GM18907 (cell line): ENCODE data around the gene ANKMY1.

Source experiments
- ATAC-seq: cut with Tn5 transposase; IDR thresholded peaks from one replicate; pipeline ENCODE4 v1.9.1; 2021; ENCODE audit warnings: mild to moderate bottlenecking, moderate library complexity; ENCODE audit not compliant: unreplicated experiment

The ANKMY1 gene

DNA sequence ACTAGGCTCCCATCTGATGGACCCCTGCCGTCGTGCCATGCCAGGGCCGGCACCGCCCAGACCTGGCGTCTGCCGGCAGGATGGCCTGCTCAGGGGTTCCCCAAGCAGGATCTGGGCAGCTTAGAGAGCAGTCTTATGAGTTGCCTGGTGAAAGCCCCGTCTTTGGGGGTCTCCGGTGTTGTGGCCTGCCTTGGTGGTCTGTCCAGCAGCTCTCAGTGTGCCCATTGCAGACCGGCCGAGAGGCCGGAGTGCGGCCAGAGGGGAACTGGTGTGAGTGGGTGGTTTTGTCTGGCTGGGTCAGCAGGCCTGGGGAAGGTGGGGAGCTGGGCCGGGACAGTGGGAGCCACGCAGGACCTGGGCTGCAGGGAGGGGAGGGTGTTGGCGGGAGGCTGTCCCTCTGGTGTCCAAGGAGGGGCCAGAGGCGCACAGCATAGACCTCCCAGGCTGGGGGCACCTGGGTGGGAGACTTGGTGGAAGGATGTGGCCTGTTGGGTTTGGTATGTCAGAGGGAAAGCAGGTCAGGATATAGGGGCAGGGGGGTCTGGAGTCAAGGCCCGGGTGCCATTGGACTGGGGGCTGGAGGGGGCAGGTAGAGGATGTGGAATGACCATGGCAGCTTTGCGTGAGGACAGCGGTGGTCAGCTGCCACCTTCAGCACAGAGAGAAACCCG is 105.9 kb downstream of the ANKMY1 start:
- ATAC-seq, result no peak

DNA sequence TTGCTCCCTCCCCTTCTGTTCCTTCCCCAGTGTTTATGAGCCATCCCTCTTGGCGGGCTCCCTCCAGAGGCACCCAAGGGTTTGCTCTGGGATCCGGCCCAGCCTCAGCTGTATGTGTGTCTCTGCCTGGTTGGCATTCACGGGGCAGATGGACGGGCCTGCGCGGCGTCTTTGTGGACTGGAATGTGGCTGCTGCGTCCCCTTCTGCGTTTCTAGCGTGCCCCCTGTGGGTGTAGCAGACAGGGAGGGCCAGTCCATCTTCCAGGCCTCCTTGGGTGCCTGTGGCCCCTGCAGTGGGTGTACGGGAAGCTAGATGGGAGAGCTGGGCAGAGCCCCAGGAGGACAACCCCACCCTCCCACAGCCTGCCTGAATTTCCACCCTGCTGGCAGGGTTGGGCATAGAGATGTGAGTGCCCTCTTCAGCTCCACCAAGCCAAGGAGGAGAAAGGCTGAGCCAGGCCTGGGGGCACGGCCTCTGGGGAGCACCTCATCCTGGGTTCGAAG is 106.6 kb downstream of the ANKMY1 start:
- no peak for ATAC-seq

- no peak for ATAC-seq
These were observed 107.2 kb downstream of the ANKMY1 start for GRCh38 chr2:240450532-240451107.

DNA sequence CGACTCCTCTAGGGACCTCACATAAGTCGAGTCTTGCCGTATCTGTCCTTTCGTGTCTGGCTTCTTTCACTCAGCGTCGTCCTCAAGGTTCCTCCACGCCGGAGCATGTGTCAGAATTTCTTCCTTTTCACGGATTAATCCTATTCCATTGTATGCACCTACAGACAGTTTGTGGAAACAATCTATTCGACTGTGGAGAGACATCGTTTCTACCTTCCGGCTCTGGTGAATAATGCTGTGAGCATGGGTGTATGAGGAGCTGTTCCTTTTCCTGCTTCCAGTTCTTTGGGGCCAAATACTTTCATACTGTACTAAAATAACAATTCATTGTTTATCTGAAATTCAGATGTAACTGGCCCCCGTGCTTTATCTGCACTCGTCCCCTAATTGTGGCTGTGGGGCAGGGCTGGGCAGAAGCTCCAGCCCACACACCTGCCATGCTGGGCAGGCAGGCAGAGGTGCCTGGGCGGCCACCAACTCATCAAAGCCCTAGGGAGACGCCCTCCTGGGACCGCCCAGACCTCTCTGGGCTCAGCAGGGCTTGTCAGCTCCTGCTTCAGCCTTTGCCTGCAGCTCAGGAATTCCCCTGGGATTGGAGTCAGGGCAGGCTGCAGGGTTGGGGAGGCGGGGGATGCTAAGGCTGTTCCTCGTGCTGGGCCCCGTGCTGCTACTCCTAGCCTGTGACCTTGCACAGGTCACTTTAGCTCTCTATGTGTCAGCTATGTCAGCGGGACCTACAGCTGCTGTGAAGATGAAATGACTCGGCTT is 107.8 kb downstream of the ANKMY1 start:
- peak; percentile 41 for ATAC-seq

DNA sequence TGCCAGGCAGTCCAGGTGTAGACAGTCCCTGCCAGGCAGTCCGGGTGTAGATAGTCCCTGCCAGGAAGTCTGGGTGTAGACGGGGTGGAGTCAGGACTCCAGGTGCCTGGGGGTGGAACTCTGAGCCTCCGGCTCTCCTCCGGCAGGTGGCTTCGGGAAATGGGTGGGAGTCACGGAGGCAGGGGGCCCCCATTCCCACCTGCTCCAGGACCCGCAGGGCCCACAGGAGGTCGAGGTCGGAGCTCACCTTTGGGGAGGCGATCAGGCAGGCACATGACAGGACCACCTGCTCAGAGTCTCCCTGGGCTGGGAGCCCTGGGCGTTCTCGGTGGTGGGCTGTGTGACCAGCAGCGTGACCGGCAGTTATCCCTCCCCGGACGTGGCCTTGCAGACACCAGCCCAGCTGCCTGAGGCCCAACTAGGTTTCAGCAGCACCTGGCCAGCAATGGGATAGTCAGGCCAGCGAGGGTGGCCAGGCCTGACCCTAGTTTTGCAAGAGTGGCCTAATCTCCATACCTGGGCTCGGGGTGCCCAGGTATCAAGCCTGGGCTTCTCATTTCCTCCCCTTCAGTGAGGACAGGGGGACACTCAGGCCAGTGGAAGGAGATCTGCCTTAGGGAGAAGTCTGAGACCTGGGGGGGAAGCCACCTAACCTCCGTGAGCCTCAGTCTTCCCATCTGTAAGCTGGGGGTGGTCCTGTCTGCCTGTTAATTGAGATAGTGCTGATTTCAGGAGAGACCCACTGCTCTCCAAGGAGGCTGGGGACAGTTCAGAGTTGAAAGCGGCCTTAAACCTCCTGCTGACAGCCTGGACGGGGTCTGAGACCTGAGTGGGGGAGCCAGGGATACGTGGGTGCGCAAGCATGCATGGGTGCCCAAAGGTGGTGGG is 109.2 kb downstream of the ANKMY1 start:
- ATAC-seq, result no peak

GRCh38 chr2:240447934-240448333 is 109.9 kb downstream of the ANKMY1 start:
- ATAC-seq, result no peak

DNA sequence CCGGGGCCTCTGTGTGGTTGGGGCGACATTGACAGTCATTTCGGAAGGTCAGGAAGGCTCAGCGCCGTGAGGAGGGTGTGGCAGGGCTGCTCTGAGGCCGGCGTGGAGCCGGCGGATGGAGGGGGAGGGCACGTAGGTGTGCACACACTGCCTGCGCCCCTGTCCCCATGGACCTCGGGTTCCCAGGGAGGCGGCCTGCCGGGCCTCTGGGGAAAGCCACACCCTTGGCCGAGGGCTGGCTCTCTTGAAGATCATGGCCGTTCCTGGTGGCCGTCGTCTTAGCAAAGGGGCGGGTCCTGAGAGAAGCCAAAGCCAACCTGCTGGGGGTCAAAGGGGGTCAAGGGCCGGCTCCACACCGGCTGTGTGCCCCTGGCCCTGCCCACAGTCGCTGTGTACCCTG is 110.5 kb downstream of the ANKMY1 start:
- no peak for ATAC-seq

- ATAC-seq, result no peak
These were observed 111.1 kb downstream of the ANKMY1 start for GRCh38 chr2:240446664-240447175.

GRCh38 chr2:240445961-240446663 is 111.7 kb downstream of the ANKMY1 start:
- ATAC-seq, result no peak

DNA sequence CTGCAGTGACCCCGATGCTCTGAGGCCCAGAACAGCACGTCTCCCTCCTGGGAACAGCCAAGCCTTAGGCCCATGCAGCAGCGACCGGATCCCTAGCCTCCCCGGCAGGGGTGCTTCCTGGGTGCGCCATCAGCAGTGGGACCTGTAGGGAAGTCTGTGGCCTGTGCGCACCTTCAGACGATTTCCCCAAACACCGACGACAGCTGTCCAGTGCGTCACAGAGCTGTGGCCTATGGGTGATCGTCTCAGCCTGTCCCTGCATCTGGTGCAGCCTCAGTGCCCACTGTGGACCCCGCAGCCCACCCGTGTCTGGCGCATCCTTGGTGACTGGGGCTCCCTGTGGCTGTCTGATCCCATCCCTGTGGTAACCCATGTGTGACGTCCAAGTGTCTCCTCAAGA is 113.3 kb downstream of the ANKMY1 start:
- no peak for ATAC-seq

- ATAC-seq, result no peak
These were observed 113.9 kb downstream of the ANKMY1 start for GRCh38 chr2:240443891-240444301.

DNA sequence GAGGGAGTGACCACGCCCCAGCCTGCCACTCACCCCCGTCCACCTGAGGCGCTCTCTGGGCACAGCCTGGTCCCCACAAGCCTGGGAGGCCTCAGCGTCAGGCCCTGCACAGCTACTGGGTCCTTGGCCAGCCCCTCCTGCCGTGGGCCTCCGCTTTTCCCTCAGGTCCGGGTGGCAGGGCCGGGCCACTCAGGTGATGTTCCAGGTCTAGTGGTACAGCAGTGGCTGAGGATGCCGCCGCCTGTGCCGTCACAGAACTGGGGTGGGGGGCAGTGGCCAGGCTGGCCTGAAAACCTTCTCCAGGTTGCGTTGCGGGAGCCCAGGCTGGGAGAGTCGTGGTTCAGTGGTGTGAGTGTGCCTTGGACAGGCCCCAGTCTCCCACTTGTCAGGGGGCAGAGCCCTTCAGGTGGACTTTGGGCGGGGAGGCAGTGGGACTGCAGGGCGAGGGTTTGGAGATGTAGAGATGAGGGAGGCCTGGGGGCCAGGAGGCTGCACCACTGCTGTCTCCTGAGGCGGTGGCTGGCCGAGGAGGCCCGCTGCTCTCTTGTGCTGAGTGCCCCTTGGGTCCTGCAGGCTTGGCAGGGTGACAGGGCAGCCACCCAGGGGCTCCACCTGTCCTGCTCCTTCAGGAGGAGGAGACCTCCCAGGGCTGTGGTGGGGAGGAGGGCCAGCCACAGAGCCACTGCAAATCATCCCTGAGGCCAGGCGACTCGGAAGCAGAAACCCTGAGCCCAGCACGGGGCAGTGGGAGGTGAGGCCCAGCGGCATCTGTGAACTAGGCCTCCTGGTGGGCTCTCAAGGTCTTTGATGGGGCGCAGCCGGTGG is 114.7 kb downstream of the ANKMY1 start:
- no peak for ATAC-seq

GRCh38 chr2:240441993-240442411 is 115.8 kb downstream of the ANKMY1 start:
- ATAC-seq, result no peak

GRCh38 chr2:240441326-240441992 is 116.3 kb downstream of the ANKMY1 start:
- ATAC-seq, result no peak

DNA sequence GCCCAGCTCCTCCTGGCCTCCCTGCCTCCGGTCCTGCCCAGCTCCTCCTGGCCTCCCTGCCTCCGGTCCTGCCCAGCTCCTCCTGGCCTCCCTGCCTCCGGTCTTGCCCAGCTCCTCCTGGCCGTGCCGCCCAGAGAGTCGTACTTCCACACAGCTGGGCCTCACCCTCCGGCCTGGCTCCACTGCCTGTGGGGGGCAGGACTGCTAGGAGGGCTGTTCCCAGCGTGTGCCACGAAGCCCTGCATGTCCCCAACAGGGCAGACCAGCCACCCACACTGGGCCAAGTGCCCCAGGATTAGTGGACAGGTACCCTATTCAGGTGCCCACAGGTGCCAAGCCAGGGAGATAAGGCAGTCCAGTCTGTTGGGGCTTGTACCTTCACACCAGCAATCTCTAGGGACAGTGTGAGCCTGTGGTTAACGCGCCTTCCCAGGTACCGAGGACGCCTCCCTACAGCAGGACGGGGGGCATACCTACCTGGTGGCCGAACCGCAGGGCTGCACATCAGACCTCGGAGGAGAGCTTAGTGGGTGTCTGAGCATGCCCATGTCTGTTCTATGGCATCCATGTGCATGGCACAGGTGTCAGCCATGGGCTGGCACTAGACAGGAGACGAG is 117.0 kb downstream of the ANKMY1 start:
- ATAC-seq, result no peak

DNA sequence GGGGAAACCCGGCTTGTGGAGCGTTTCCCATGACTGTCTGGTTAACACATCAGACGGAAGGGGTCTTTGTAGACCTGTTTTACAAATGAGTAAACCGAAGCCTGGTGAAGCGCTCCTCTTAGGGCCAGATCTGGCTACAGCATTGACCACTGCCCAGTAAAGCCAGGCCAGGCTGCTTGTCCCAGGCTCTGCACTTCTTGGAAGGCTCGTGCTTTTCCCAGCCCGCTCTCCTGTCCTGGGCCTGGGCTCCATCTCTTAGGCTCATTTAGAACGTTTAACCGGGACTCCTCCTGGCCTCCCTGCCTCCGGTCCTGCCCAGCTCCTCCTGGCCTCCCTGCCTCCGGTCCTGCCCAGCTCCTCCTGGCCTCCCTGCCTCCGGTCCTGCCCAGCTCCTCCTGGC is 117.5 kb downstream of the ANKMY1 start:
- ATAC-seq, result no peak

DNA sequence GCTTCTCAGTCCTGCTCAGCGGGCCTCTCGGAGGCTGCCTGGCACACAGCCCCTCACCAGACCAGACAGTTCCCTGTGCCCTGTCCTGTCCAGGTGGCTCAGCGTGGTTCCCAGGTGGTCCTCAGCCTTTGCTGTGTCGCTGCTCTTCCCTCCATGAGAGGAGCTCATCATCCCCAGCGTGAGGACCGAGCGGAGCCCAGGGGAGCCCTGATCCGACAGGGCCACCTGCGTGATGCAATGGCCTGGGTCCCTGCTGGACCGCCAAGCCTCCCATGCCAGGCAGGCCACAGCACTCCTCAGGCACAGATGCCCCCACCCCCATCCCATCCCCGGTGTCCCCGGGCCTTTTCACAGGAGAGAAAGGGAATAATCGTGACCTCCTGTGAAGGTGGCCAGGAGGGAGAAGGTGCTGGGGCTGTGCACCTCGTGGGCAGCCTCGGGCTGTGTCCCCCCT is 118.1 kb downstream of the ANKMY1 start:
- ATAC-seq, result no peak
